ENCODE measurements around the gene TNS4. TPM values are rescaled to one million over a fixed set of nuclear protein-coding genes. Genes with fewer than 3 reads are reported as not detected.

Gene TNS4
- total and polyA plus RNA-seq, 9 of the 15 experiments (the other 6 are each of a cell fraction or from before 2014, with no cell fraction given): 0.04 to 0.73 (median 0.24) TPM; not detected in 1

- no peak for TF ChIP-seq GTF3C2 (IDR thresholded peaks at IDR 0.05; ENCODE audit: borderline replicate concordance, extremely low read depth, insufficient read length)
- no peak for TF ChIP-seq HNRNPH1 (optimal IDR thresholded peaks at IDR 0.05; ENCODE audit: low read depth, low read length)
- no peak for TF ChIP-seq POLR2A (conservative IDR thresholded peaks at IDR 0.05)
- TF ChIP-seq DPF2 (IDR thresholded peaks at IDR 0.05): 0 out of 2 replicates have a peak, but pooled peaks have one; percentile 51
- TF ChIP-seq ZC3H8 (IDR thresholded peaks at IDR 0.05): no peak
- TF ChIP-seq SRSF7 (optimal IDR thresholded peaks at IDR 0.05; ENCODE audit: low read depth, low read length): no peak
- TF ChIP-seq TAF9B (IDR thresholded peaks at IDR 0.05; ENCODE audit: partially characterized antibody): no peak
- TF ChIP-seq ZC3H4 (CRISPR knock-in tag; IDR thresholded peaks at IDR 0.05; ENCODE audit: borderline replicate concordance): no peak
- TF ChIP-seq SP1 (CRISPR knock-in tag; IDR thresholded peaks at IDR 0.05): peak; percentile 63
- TF ChIP-seq TSHZ1 (CRISPR knock-in tag; IDR thresholded peaks at IDR 0.05): no peak
- TF ChIP-seq NFXL1 (CRISPR knock-in tag; IDR thresholded peaks at IDR 0.05): 0 out of 2 replicates have a peak, but pooled peaks have one; percentile 19
- no peak for TF ChIP-seq RBM25 (IDR thresholded peaks at IDR 0.05; ENCODE audit: low read depth, low read length, severe bottlenecking)
- TF ChIP-seq CREB3 (tag; conservative IDR thresholded peaks at IDR 0.05; ENCODE audit: low read depth): no peak
- TF ChIP-seq POLR2G (IDR thresholded peaks at IDR 0.05; ENCODE audit: low read depth, low read length): no peak
- no peak for TF ChIP-seq NR0B1 (IDR thresholded peaks at IDR 0.05; ENCODE audit: partially characterized antibody)
- TF ChIP-seq HINFP (tag; conservative IDR thresholded peaks at IDR 0.05; ENCODE audit: low read depth): no peak
Measured at GRCh38 chr17:40442392-40443195, 58.8 kb downstream of the TNS4 start (continued).

All from K562 (cell line).